ENCODE results near the gene NUDT6. TPM values are rescaled to one million over a fixed set of nuclear protein-coding genes. Genes with fewer than 3 reads are reported as not detected.

NUDT6 gene
- polyA plus RNA-seq, 1 of the 3 experiments (the other 2 are of a cell fraction), result 10.1 TPM

DNA sequence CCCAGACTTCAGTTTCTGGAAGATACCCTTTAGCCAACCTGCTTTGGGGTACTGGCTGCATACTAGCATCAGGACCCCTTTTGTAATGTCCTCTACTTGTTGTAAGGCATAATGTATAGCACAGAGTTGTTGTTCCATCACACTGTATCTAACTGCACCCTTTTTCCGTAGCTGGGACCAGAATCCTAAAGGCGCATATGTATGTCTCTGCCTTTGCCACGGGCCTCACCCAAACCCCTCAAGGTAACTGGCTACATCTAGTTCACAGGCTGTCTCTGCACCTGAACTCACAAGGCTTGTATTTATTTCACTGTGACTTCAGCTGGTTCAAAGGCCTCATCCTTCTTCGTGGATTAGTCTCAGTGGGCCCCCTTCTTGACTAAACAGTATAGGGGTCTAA, 29.6 kb upstream of the NUDT6 start:
- H3K4me2 ChIP-seq, result no peak overlapping the region
- ChIA-PET CTCF (no interaction called here), POLR2A (no interaction called here)
- no peak overlapping the region for H3K27ac ChIP-seq (ENCODE audit: low read depth in 2 of 2, low read length in 1 of 2)
- 92% methylated on average over 4 of the region's 4 CpGs for WGBS (ENCODE audit: low lambda C conversion rate)
- no peaks in the 10 kb centered on the region for H4K20me1 ChIP-seq (ENCODE audit: insufficient read depth)
- H3K4me1 ChIP-seq (ENCODE audit: control insufficient read depth in 1 of 2, insufficient read depth in 2 of 2, low read depth in 1 of 2, low read length in 1 of 2), result no peaks in the 10 kb centered on the region
- H3K79me2 ChIP-seq (ENCODE audit: insufficient read depth), result no peaks in the 10 kb centered on the region
- DNase-seq, result no peak
- no peak overlapping the region for H3K4me3 ChIP-seq (ENCODE audit: low read depth in 2 of 2, low read length in 1 of 2)
- H3F3A ChIP-seq (replicated peaks; ENCODE audit: insufficient read depth), result peaks cover 3% of the 10 kb centered on the region
- TF ChIP-seq, protein P1, sequence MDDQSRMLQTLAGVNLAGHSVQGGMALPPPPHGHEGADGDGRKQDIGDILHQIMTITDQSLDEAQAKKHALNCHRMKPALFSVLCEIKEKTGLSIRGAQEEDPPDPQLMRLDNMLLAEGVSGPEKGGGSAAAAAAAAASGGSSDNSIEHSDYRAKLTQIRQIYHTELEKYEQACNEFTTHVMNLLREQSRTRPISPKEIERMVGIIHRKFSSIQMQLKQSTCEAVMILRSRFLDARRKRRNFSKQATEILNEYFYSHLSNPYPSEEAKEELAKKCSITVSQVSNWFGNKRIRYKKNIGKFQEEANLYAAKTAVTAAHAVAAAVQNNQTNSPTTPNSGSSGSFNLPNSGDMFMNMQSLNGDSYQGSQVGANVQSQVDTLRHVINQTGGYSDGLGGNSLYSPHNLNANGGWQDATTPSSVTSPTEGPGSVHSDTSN (IDR thresholded peaks at IDR 0.05), result no peak
- TF ChIP-seq, protein P2, sequence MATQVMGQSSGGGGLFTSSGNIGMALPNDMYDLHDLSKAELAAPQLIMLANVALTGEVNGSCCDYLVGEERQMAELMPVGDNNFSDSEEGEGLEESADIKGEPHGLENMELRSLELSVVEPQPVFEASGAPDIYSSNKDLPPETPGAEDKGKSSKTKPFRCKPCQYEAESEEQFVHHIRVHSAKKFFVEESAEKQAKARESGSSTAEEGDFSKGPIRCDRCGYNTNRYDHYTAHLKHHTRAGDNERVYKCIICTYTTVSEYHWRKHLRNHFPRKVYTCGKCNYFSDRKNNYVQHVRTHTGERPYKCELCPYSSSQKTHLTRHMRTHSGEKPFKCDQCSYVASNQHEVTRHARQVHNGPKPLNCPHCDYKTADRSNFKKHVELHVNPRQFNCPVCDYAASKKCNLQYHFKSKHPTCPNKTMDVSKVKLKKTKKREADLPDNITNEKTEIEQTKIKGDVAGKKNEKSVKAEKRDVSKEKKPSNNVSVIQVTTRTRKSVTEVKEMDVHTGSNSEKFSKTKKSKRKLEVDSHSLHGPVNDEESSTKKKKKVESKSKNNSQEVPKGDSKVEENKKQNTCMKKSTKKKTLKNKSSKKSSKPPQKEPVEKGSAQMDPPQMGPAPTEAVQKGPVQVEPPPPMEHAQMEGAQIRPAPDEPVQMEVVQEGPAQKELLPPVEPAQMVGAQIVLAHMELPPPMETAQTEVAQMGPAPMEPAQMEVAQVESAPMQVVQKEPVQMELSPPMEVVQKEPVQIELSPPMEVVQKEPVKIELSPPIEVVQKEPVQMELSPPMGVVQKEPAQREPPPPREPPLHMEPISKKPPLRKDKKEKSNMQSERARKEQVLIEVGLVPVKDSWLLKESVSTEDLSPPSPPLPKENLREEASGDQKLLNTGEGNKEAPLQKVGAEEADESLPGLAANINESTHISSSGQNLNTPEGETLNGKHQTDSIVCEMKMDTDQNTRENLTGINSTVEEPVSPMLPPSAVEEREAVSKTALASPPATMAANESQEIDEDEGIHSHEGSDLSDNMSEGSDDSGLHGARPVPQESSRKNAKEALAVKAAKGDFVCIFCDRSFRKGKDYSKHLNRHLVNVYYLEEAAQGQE (IDR thresholded peaks at IDR 0.05; ENCODE audit: low read depth, low read length), result no peak
- TF ChIP-seq, protein P3, sequence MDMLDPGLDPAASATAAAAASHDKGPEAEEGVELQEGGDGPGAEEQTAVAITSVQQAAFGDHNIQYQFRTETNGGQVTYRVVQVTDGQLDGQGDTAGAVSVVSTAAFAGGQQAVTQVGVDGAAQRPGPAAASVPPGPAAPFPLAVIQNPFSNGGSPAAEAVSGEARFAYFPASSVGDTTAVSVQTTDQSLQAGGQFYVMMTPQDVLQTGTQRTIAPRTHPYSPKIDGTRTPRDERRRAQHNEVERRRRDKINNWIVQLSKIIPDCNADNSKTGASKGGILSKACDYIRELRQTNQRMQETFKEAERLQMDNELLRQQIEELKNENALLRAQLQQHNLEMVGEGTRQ (IDR thresholded peaks at IDR 0.05; ENCODE audit: borderline replicate concordance, low read depth, low read length), result no peak
- TF ChIP-seq NRF1 (IDR thresholded peaks at IDR 0.05; ENCODE audit: low read depth, low read length) (no peak), TEAD4 (IDR thresholded peaks at IDR 0.05; ENCODE audit: borderline replicate concordance, insufficient read depth) (no peak), RFX5 (IDR thresholded peaks at IDR 0.05; ENCODE audit: low read length) (no peak), RCOR1 (IDR thresholded peaks at IDR 0.05; ENCODE audit: low read length) (no peak), TAF1 (IDR thresholded peaks at IDR 0.05; ENCODE audit: borderline replicate concordance, low read depth, low read length) (no peak), TCF12 (IDR thresholded peaks at IDR 0.05) (no peak), ELF1 (IDR thresholded peaks at IDR 0.05) (no peak), RXRA (IDR thresholded peaks at IDR 0.05; ENCODE audit: borderline replicate concordance, low read depth) (no peak), GATA2 (CRISPR knock-in tag; IDR thresholded peaks at IDR 0.05) (no peak), EP300 (IDR thresholded peaks at IDR 0.05; ENCODE audit: borderline replicate concordance in 1 of 2, low read depth in 1 of 2, low read length in 1 of 2) (no peak), SMC3 (IDR thresholded peaks at IDR 0.05; ENCODE audit: low read depth, low read length) (no peak), POLR2AphosphoS5 (IDR thresholded peaks at IDR 0.05; ENCODE audit: low read depth, low read length) (no peak), NFIC (IDR thresholded peaks at IDR 0.05; ENCODE audit: borderline replicate concordance) (no peak), YY1 (IDR thresholded peaks at IDR 0.05; ENCODE audit: low read depth) (no peak), JUND (IDR thresholded peaks at IDR 0.05) (no peak)
- TF ChIP-seq, protein P4, sequence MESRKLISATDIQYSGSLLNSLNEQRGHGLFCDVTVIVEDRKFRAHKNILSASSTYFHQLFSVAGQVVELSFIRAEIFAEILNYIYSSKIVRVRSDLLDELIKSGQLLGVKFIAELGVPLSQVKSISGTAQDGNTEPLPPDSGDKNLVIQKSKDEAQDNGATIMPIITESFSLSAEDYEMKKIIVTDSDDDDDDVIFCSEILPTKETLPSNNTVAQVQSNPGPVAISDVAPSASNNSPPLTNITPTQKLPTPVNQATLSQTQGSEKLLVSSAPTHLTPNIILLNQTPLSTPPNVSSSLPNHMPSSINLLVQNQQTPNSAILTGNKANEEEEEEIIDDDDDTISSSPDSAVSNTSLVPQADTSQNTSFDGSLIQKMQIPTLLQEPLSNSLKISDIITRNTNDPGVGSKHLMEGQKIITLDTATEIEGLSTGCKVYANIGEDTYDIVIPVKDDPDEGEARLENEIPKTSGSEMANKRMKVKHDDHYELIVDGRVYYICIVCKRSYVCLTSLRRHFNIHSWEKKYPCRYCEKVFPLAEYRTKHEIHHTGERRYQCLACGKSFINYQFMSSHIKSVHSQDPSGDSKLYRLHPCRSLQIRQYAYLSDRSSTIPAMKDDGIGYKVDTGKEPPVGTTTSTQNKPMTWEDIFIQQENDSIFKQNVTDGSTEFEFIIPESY (IDR thresholded peaks at IDR 0.05; ENCODE audit: borderline replicate concordance, low read depth), result no peak
- no peak overlapping the region for H3K9ac ChIP-seq
- peaks cover 26 to 62% of the 10 kb centered on the region in 2 experiments for H3K36me3 ChIP-seq (replicated peaks in 1 of 2; ENCODE audit: control insufficient read depth in 1 of 2, insufficient read depth in 2 of 2, low read length in 1 of 2)
- H3K9me2 ChIP-seq, result no peaks in the 10 kb centered on the region
- H3K9me3 ChIP-seq, result no peaks in the 10 kb centered on the region
- no peak overlapping the region for H2AFZ ChIP-seq (ENCODE audit: low read depth)
- no peaks in the 10 kb centered on the region for H3K27me3 ChIP-seq (ENCODE audit: insufficient read depth)

Measured in SK-N-SH (cell line).